Measurements from ENCODE around the gene ZNF526.

The ZNF526 gene

GRCh38 chr19:42196011-42197001, 23.8 kb upstream of the ZNF526 start:
- DNase-seq (ENCODE audit: low read depth in 2 of 3, low spot score in 1 of 3): no peak

- no peak for DNase-seq (ENCODE audit: low read depth in 2 of 3, low spot score in 1 of 3)
Observed at GRCh38 chr19:42197375-42197817, 22.7 kb upstream of the ZNF526 start.

GRCh38 chr19:42198676-42199439, 21.3 kb upstream of the ZNF526 start:
- DNase-seq (ENCODE audit: low read depth in 2 of 3, low spot score in 1 of 3): no peak

GRCh38 chr19:42199440-42200115, 20.5 kb upstream of the ZNF526 start:
- DNase-seq (ENCODE audit: low read depth in 2 of 3, low spot score in 1 of 3): peak; percentile 49 to 61 (median 50)

GRCh38 chr19:42200116-42200715, 19.9 kb upstream of the ZNF526 start:
- no peak for DNase-seq (ENCODE audit: low read depth in 2 of 3, low spot score in 1 of 3)

- DNase-seq (ENCODE audit: low read depth in 2 of 3, low spot score in 1 of 3): no peak
Observed at GRCh38 chr19:42201489-42202289, 18.4 kb upstream of the ZNF526 start.

GRCh38 chr19:42202290-42202880, 17.7 kb upstream of the ZNF526 start:
- DNase-seq (ENCODE audit: low read depth in 2 of 3, low spot score in 1 of 3): no peak

- DNase-seq (ENCODE audit: low read depth in 2 of 3, low spot score in 1 of 3): no peak
Observed at GRCh38 chr19:42203700-42204099, 16.4 kb upstream of the ZNF526 start.

GRCh38 chr19:42204664-42205063, 15.4 kb upstream of the ZNF526 start:
- no peak for DNase-seq (ENCODE audit: low read depth in 2 of 3, low spot score in 1 of 3)

- DNase-seq (ENCODE audit: low read depth in 2 of 3, low spot score in 1 of 3): no peak
Observed at GRCh38 chr19:42206871-42207755, 13.0 kb upstream of the ZNF526 start.

- no peak for DNase-seq (ENCODE audit: low read depth in 2 of 3, low spot score in 1 of 3)
Observed at GRCh38 chr19:42207767-42208271, 12.3 kb upstream of the ZNF526 start.

GRCh38 chr19:42208612-42209011, 11.5 kb upstream of the ZNF526 start:
- no peak for DNase-seq (ENCODE audit: low read depth in 2 of 3, low spot score in 1 of 3)

- no peak for DNase-seq (ENCODE audit: low read depth in 2 of 3, low spot score in 1 of 3)
Observed at GRCh38 chr19:42212886-42213285, 7.2 kb upstream of the ZNF526 start.

GRCh38 chr19:42214810-42215485, 5.2 kb upstream of the ZNF526 start:
- no peak for DNase-seq (ENCODE audit: low read depth in 2 of 3, low spot score in 1 of 3)

- peak in 1 of 3 donors; percentile 27 for DNase-seq (ENCODE audit: low read depth in 2 of 3, low spot score in 1 of 3)
Observed at GRCh38 chr19:42216653-42217519, 3.2 kb upstream of the ZNF526 start.

GRCh38 chr19:42217520-42218437, 2.3 kb upstream of the ZNF526 start, which contains the start of gene DEDD2:
Gene DEDD2, minus strand, starts transcription at chr19:42217677. Its CDS starts 670 bp downstream, at chr19:42217007.
- DNase-seq (ENCODE audit: low read depth in 2 of 3, low spot score in 1 of 3): peak; percentile 99 to 100 (median 100)
